Measurements from ENCODE around the gene IGSF22.

GRCh38 chr11:18756889-18757288 lies 30.9 kb upstream of the IGSF22 start:
- TF ChIP-seq CTCF (IDR thresholded peaks at IDR 0.05) (no peak), POLR2AphosphoS5 (IDR thresholded peaks at IDR 0.05) (no peak), POLR2A (IDR thresholded peaks at IDR 0.05) (no peak)

Data from upper lobe of left lung (tissue), 4 donors.